Panc1 (cell line): ENCODE results near the gene CD8A. TPM values are rescaled to one million over a fixed set of nuclear protein-coding genes. Genes with fewer than 3 reads are reported as not detected.

ENCODE experiments used
- ATAC-seq: fragments of 200-7000 bp; cut with Tn5 transposase; 2 replicates; pipeline ENCODE4 v1.9.1; 2020; ENCODE audit warnings: mild to moderate bottlenecking, moderate library complexity
- BruUV-seq: library from RNA; stranded (reverse); fragments of 400-500 nt; replicated peaks from 2 replicates; lab custom pipeline; 2021; lab: Mats Ljungman, UMichigan
- CTCF ChIA-PET: fragments of 300-600 bp; sonication (Branson Sonifier 250); formaldehyde crosslinking; loops from one replicate; lab custom pipeline; 2022; ENCODE audit warnings: antibody characterized with exemption; lab: Charles Lee
- POLR2A ChIA-PET: fragments of 300-600 bp; sonication (Branson Sonifier 250); formaldehyde crosslinking; loops from one replicate; lab custom pipeline; 2022; ENCODE audit warnings: antibody characterized with exemption; lab: Charles Lee
- DNase-seq: peaks from one replicate; pipeline ENCODE4 v3.0.0-alpha.2; 2010; ENCODE audit warnings: low read depth, low spot score
- H3K27ac ChIP-seq: 2 replicates; pipeline ENCODE4 v1.5.1; 2011; ENCODE audit warnings: mild to moderate bottlenecking, low read length, inconsistent platforms
- H3K27me3 ChIP-seq: fragments of 200-500 bp; sonication (Bioruptor generic); 2 replicates; pipeline ENCODE4 v1.6.0; 2014; ENCODE audit warnings: low read length, inconsistent platforms; ENCODE audit not compliant: control insufficient read depth, insufficient read depth
- H3K36me3 ChIP-seq: fragments of 200-500 bp; sonication (Bioruptor generic); 2 replicates; pipeline ENCODE4 v1.5.1; 2014; ENCODE audit warnings: inconsistent platforms, mild to moderate bottlenecking, low read length, moderate library complexity; ENCODE audit not compliant: control insufficient read depth, insufficient read depth
- H3K4me1 ChIP-seq: 2 replicates; pipeline ENCODE4 v1.5.1; 2011; ENCODE audit warnings: inconsistent platforms, mild to moderate bottlenecking, low read length, moderate library complexity; ENCODE audit not compliant: control insufficient read depth, insufficient read depth
- H3K4me3 ChIP-seq, 2 experiments: 2 replicates each; pipeline ENCODE4 v1.5.1; 2011 to 2012; ENCODE audit warnings: low read depth in 2 of 2, low read length in 2 of 2, mild to moderate bottlenecking in 2 of 2, inconsistent platforms in 1 of 2, moderate library complexity in 1 of 2
- H3K9me3 ChIP-seq: fragments of 200-500 bp; sonication (Bioruptor generic); 2 replicates; pipeline ENCODE4 v1.5.1; 2014; ENCODE audit warnings: low read depth, mild to moderate bottlenecking, inconsistent platforms, low read length, moderate library complexity; ENCODE audit not compliant: control insufficient read depth, insufficient read depth
- POLR2AphosphoS5 ChIP-seq: IDR thresholded peaks from 2 replicates; pipeline ENCODE4 v1.6.1; 2012; ENCODE audit warnings: mild to moderate bottlenecking, low read depth, low read length, moderate library complexity
- SIN3A ChIP-seq: IDR thresholded peaks from 2 replicates; pipeline ENCODE4 v1.6.1; 2012; ENCODE audit warnings: low read depth, mild to moderate bottlenecking, low read length, moderate library complexity, borderline replicate concordance; ENCODE audit not compliant: insufficient read depth
- TCF7L2 ChIP-seq: IDR thresholded peaks from 2 replicates; pipeline ENCODE4 v1.6.1; 2011; ENCODE audit warnings: mild to moderate bottlenecking, low read depth, low read length, inconsistent platforms
- in situ Hi-C: cut with HindIII; loops from 2 replicates; pipeline ENCODE4 v1.10.0; 2016; ENCODE audit warnings: low sequenced_read_pairs, low pct_unique_long_range_greater_than_20kb
- intact Hi-C: fragments of 100-400 bp; cut with micrococcal nuclease; formaldehyde crosslinking; loops from one replicate; pipeline ENCODE4 v1.10.0; 2022; ENCODE audit not compliant: unreplicated experiment
- total RNA-seq: library from RNA; stranded (reverse); gene quantifications from one replicate; pipeline ENCODE4 v1.2.1, GENCODE V29; 2021; ENCODE audit not compliant: unreplicated experiment
- TF ChIP-seq, protein P1 (sequence below): fragments of 450-650 bp; IDR thresholded peaks from 2 replicates; pipeline ENCODE4 v1.5.1; 2017; ENCODE audit warnings: mild to moderate bottlenecking
- TF ChIP-seq, protein P2 (sequence below), 2 experiments: IDR thresholded peaks; 2 replicates each; pipeline ENCODE4 v1.6.1; 2011 to 2012; ENCODE audit warnings: low read depth in 2 of 2, control low read depth in 1 of 2, low read length in 1 of 2, mild to moderate bottlenecking in 1 of 2, moderate library complexity in 1 of 2; ENCODE audit not compliant: insufficient read depth in 1 of 2

The CD8A gene
- total RNA-seq, 1 experiment from 2014 or later = 0.41 TPM

DNA sequence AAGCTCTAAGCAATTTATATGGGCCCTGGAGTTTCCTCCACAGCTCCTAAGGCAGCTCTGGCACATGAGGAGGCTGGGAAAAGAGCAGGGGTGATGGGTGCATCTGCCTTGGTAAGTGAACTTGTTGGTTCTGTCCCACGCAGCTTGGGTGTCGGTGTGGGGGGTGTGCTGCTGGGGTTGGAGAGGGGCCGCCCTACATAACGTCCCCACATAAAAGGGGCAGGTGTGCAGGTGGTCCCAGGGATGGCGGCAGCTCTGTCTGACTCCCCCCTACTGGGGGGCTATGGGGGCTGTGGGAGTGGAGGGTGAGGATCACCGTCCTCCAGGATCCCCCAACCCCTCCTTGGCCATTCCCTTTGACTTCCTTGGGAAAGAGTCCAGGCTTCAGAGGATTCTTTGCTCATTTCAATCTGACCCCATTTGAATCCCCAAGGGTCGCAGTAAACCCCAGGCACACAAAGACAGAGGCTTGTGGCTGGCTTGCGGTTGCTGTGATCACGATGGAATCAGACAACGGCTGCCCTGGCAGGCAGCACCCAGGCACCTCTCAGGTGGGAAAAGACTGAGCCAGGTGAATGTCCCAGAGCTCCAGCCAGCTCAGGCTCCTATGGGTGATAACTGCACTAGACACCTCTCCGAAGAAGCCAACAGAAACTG is 34.5 kb upstream of the CD8A start:
- Histone ChIP-seq H3K36me3 (no peaks in the 10 kb centered on the region), H3K4me1 (no peaks in the 10 kb centered on the region), H3K9me3 (peaks cover 6% of the 10 kb centered on the region; the same call in 1 of the 2 replicates), H3K27me3 (no peaks in the 10 kb centered on the region), H3K4me3 (no peak overlapping the region), H3K27ac (no peak overlapping the region)
- BruUV-seq = no TSS peak
- TF ChIP-seq, protein P1, sequence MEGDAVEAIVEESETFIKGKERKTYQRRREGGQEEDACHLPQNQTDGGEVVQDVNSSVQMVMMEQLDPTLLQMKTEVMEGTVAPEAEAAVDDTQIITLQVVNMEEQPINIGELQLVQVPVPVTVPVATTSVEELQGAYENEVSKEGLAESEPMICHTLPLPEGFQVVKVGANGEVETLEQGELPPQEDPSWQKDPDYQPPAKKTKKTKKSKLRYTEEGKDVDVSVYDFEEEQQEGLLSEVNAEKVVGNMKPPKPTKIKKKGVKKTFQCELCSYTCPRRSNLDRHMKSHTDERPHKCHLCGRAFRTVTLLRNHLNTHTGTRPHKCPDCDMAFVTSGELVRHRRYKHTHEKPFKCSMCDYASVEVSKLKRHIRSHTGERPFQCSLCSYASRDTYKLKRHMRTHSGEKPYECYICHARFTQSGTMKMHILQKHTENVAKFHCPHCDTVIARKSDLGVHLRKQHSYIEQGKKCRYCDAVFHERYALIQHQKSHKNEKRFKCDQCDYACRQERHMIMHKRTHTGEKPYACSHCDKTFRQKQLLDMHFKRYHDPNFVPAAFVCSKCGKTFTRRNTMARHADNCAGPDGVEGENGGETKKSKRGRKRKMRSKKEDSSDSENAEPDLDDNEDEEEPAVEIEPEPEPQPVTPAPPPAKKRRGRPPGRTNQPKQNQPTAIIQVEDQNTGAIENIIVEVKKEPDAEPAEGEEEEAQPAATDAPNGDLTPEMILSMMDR = no peak
- TF ChIP-seq, protein P2, sequence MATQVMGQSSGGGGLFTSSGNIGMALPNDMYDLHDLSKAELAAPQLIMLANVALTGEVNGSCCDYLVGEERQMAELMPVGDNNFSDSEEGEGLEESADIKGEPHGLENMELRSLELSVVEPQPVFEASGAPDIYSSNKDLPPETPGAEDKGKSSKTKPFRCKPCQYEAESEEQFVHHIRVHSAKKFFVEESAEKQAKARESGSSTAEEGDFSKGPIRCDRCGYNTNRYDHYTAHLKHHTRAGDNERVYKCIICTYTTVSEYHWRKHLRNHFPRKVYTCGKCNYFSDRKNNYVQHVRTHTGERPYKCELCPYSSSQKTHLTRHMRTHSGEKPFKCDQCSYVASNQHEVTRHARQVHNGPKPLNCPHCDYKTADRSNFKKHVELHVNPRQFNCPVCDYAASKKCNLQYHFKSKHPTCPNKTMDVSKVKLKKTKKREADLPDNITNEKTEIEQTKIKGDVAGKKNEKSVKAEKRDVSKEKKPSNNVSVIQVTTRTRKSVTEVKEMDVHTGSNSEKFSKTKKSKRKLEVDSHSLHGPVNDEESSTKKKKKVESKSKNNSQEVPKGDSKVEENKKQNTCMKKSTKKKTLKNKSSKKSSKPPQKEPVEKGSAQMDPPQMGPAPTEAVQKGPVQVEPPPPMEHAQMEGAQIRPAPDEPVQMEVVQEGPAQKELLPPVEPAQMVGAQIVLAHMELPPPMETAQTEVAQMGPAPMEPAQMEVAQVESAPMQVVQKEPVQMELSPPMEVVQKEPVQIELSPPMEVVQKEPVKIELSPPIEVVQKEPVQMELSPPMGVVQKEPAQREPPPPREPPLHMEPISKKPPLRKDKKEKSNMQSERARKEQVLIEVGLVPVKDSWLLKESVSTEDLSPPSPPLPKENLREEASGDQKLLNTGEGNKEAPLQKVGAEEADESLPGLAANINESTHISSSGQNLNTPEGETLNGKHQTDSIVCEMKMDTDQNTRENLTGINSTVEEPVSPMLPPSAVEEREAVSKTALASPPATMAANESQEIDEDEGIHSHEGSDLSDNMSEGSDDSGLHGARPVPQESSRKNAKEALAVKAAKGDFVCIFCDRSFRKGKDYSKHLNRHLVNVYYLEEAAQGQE (IDR thresholded peaks at IDR 0.05; ENCODE audit: insufficient read depth in 1 of 2, low read depth in 2 of 2, low read length in 1 of 2) = no peak
- TF ChIP-seq SIN3A (no peak), TCF7L2 (no peak), POLR2AphosphoS5 (no peak)
- intact Hi-C loops = no loop called here
- POLR2A ChIA-PET = no interaction called here
- CTCF ChIA-PET = no interaction called here
- in situ Hi-C loops = no loop called here
- ATAC-seq = no peak
- DNase-seq = no peak

DNA sequence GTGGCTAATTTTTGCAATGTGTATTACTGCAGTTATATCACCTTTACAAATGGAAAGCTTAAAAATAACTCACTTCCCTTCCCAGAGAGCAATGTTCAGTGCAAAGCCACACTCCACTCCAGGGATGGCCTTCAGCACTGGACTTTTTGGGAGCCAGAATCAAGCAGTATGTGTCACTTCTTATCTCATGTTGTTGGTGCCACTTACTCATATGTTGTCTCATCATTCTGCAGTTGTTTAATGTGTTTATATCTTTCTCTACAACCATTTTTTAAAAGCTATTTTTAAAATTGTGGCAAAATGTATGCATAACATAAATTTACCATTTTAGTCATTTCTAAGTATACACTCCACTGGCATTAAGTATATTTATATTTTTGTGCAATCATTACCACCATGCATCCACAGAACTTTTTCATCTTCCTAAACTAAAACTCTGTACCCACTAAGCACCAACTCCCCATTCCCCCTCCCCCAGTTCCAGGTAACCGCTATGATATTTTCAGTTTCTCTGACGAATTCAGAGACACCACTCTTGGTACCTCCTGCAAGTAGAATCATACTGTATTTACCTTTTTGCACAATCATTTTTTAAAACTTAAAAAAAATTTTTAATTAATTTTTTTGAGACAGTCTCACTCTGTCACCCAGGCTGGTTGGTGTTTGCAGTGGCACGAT is 32.1 kb upstream of the CD8A start:
- DNase-seq = no peak
- no peaks in the 10 kb centered on the region for H3K4me1 ChIP-seq
- POLR2A ChIA-PET = no interaction called here
- intact Hi-C loops (no loop called here), in situ Hi-C loops (no loop called here)
- ATAC-seq = no peak
- TF ChIP-seq SIN3A (no peak), TCF7L2 (no peak), POLR2AphosphoS5 (no peak)
- TF ChIP-seq, protein P2 (IDR thresholded peaks at IDR 0.05; ENCODE audit: insufficient read depth in 1 of 2, low read depth in 2 of 2, low read length in 1 of 2) = no peak
- TF ChIP-seq, protein P1 = no peak
- no peaks in the 10 kb centered on the region for H3K36me3 ChIP-seq
- no TSS peak for BruUV-seq
- H3K9me3 ChIP-seq = peaks cover 6% of the 10 kb centered on the region; the same call in 1 of the 2 replicates
- H3K27me3 ChIP-seq = no peaks in the 10 kb centered on the region
- no peak overlapping the region for H3K4me3 ChIP-seq
- H3K27ac ChIP-seq = no peak overlapping the region
- CTCF ChIA-PET = no interaction called here
